Esophagus muscularis mucosa (tissue), 3 donors: ENCODE data around the gene VSTM5.

Source experiments
- CTCF ChIP-seq, 3 experiments: fragments of 200-600 bp in 2 of 3; fragments of 450-650 bp in 1 of 3; sonication (generic) in 2 of 3; IDR thresholded peaks; one replicate each; pipeline ENCODE4 v1.5.1; 2017 to 2019; ENCODE audit warnings: antibody characterized with exemption in 3 of 3, mild to moderate bottlenecking in 2 of 3, moderate library complexity in 1 of 3
- POLR2A ChIP-seq: fragments of 450-650 bp; IDR thresholded peaks from one replicate; pipeline ENCODE4 v1.6.1; 2017; ENCODE audit warnings: antibody characterized with exemption, moderate library complexity, mild to moderate bottlenecking, low read depth

GRCh38 chr11:93773045-93773477 lies 77.4 kb downstream of the VSTM5 start:
- TF ChIP-seq POLR2A (no peak), CTCF (IDR thresholded peaks at IDR 0.05) (no peak)
